ENCODE data around the gene IQGAP2. TPM values are rescaled to one million over a fixed set of nuclear protein-coding genes. Genes with fewer than 3 reads are reported as not detected.

IQGAP2 gene
- total RNA-seq, 1 experiment from 2014 or later, result 0.59 TPM

DNA sequence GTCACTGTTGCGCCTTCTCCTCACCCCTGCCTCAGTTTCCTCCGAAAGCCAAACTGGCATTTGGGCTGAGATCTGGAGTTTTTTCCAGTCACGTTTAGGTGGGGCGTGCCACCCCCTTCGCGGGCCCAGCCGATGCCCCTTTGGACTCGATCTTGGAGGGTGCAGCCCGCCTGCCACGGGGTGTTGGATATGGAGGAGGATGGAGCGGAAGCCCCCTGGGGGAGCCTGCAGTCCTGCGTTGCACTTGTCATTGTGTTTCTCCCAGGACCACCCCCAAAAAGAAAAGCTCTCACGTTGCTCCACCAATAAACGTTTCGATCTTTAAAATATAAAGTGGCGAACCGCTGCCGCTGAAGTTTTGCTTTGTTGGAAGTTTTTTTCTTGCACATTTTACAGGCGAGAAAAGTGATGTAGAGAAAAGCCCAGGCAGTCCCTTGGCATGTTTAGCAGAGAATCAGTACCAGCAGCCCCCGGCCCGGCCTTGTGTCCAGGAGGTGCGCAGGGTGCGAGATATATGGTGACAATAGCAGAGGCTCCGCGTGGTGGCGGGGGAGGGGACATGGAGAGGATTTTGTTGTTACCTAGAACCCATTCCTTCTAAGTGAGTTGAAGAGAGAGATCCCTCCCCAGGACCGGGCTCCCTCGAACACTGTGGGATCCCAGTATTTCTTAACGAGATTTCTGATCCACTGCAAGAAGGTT, 313.5 kb downstream of the IQGAP2 start:
- DNase-seq (ENCODE audit: low read depth, low spot score) (no peak), ATAC-seq (peak; percentile 31; the same call in 1 of the 2 replicates)
- ChIA-PET POLR2A (interaction anchor here (0.6 kb wide), 1 partner anchor 1129 kb away, joined by 5 read pairs; no protein-coding TSS in a partner anchor), CTCF (no interaction called here)
- Histone ChIP-seq H3K9me3 (ENCODE audit: control insufficient read depth, insufficient read depth, low read depth, low read length) (no peaks in the 10 kb centered on the region), H3K4me1 (ENCODE audit: control insufficient read depth, insufficient read depth, low read length) (peaks cover 12% of the 10 kb centered on the region; the same call in 1 of the 2 replicates), H3K36me3 (ENCODE audit: control insufficient read depth, insufficient read depth, low read length) (no peaks in the 10 kb centered on the region), H3K27ac (ENCODE audit: low read length) (peak overlapping the region; percentile 80), H3K27me3 (ENCODE audit: control insufficient read depth, insufficient read depth, low read length) (peaks cover 2% of the 10 kb centered on the region; the same call in 1 of the 2 replicates), H3K4me3 (ENCODE audit: low read depth in 2 of 2, low read length in 2 of 2) (peak overlapping the region; percentile 83 to 91)
- TSS peak; percentile 65 for BruUV-seq (replicated peaks)
- in situ Hi-C loops (cut with HindIII; ENCODE audit: low pct_unique_long_range_greater_than_20kb, low sequenced_read_pairs), result no loop called here
- intact Hi-C loops (cut with micrococcal nuclease; ENCODE audit: unreplicated experiment), result loop anchor here (5.0 kb wide), 1 partner anchor 51 kb away; no protein-coding TSS in a partner anchor
- TF ChIP-seq TCF7L2 (IDR thresholded peaks at IDR 0.05; ENCODE audit: low read depth, low read length) (no peak), POLR2AphosphoS5 (IDR thresholded peaks at IDR 0.05; ENCODE audit: low read depth, low read length) (no peak), SIN3A (IDR thresholded peaks at IDR 0.05; ENCODE audit: borderline replicate concordance, insufficient read depth, low read depth, low read length) (no peak)
- TF ChIP-seq, protein P1, sequence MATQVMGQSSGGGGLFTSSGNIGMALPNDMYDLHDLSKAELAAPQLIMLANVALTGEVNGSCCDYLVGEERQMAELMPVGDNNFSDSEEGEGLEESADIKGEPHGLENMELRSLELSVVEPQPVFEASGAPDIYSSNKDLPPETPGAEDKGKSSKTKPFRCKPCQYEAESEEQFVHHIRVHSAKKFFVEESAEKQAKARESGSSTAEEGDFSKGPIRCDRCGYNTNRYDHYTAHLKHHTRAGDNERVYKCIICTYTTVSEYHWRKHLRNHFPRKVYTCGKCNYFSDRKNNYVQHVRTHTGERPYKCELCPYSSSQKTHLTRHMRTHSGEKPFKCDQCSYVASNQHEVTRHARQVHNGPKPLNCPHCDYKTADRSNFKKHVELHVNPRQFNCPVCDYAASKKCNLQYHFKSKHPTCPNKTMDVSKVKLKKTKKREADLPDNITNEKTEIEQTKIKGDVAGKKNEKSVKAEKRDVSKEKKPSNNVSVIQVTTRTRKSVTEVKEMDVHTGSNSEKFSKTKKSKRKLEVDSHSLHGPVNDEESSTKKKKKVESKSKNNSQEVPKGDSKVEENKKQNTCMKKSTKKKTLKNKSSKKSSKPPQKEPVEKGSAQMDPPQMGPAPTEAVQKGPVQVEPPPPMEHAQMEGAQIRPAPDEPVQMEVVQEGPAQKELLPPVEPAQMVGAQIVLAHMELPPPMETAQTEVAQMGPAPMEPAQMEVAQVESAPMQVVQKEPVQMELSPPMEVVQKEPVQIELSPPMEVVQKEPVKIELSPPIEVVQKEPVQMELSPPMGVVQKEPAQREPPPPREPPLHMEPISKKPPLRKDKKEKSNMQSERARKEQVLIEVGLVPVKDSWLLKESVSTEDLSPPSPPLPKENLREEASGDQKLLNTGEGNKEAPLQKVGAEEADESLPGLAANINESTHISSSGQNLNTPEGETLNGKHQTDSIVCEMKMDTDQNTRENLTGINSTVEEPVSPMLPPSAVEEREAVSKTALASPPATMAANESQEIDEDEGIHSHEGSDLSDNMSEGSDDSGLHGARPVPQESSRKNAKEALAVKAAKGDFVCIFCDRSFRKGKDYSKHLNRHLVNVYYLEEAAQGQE (IDR thresholded peaks at IDR 0.05; ENCODE audit: insufficient read depth in 1 of 2, low read depth in 2 of 2, low read length in 1 of 2), result no peak
- TF ChIP-seq, protein P2, sequence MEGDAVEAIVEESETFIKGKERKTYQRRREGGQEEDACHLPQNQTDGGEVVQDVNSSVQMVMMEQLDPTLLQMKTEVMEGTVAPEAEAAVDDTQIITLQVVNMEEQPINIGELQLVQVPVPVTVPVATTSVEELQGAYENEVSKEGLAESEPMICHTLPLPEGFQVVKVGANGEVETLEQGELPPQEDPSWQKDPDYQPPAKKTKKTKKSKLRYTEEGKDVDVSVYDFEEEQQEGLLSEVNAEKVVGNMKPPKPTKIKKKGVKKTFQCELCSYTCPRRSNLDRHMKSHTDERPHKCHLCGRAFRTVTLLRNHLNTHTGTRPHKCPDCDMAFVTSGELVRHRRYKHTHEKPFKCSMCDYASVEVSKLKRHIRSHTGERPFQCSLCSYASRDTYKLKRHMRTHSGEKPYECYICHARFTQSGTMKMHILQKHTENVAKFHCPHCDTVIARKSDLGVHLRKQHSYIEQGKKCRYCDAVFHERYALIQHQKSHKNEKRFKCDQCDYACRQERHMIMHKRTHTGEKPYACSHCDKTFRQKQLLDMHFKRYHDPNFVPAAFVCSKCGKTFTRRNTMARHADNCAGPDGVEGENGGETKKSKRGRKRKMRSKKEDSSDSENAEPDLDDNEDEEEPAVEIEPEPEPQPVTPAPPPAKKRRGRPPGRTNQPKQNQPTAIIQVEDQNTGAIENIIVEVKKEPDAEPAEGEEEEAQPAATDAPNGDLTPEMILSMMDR (IDR thresholded peaks at IDR 0.05), result no peak

DNA sequence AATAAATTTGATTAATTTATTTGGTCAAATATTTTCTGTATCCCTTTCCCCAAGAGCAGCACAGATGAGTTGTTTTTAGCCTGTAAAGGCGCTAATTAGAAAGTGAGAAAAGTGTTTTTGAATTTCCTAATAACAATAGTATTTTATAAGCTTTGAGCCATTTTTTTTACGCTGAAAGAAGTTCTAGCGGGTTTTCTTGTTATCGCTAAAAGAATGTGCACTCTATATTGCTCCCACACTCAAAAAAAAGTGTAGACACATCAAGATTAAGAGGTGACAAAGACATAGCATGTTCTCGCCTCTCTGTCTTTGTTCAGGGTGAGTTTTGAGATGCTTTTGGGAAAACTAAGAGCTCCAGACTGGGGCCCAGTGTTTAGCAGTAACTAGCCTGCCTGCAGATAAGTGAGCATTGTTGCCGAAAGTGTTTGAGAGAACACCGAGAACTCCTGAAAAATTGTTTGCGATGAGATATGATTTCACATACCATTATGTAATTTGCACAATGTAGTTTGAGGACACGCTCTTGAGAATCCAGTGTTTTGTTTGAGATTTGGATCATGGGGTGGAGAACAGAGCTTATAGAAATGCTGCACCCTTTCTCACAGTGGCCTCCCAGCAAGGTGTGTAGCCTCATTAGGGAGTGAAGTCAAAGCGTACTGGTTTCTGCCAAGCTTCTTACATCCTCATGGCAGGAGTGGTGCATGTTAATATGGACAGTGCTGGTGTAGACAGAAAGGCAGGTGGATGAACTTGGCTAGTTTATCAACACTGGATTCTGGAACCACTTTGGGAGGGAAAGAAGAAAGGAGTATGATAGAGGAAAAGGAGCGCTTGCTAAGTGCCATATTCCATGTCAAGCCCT, 314.4 kb downstream of the IQGAP2 start:
- intact Hi-C loops (cut with micrococcal nuclease; ENCODE audit: unreplicated experiment), result loop anchor here (5.0 kb wide), 1 partner anchor 50 kb away; no protein-coding TSS in a partner anchor
- H3K27me3 ChIP-seq (ENCODE audit: control insufficient read depth, insufficient read depth, low read length), result peaks cover 2% of the 10 kb centered on the region; the same call in 1 of the 2 replicates
- H3K36me3 ChIP-seq (ENCODE audit: control insufficient read depth, insufficient read depth, low read length), result no peaks in the 10 kb centered on the region
- H3K27ac ChIP-seq (ENCODE audit: low read length), result peak overlapping the region; percentile 80; the same call in 1 of the 2 replicates
- in situ Hi-C loops (cut with HindIII; ENCODE audit: low pct_unique_long_range_greater_than_20kb, low sequenced_read_pairs), result no loop called here
- no peaks in the 10 kb centered on the region for H3K9me3 ChIP-seq (ENCODE audit: control insufficient read depth, insufficient read depth, low read depth, low read length)
- BruUV-seq (replicated peaks), result no TSS peak
- peaks cover 16% of the 10 kb centered on the region; the same call in 1 of the 2 replicates for H3K4me1 ChIP-seq (ENCODE audit: control insufficient read depth, insufficient read depth, low read length)
- ChIA-PET POLR2A (interaction anchor here (0.5 to 0.6 kb wide), 2 partner anchors 260 to 1128 kb away, joined by 3 to 5 read pairs; no protein-coding TSS in a partner anchor), CTCF (interaction anchor here (1.0 kb wide), 1 partner anchor 57 kb away, joined by 4 read pairs; no protein-coding TSS in a partner anchor)
- TF ChIP-seq, protein P1 (IDR thresholded peaks at IDR 0.05; ENCODE audit: insufficient read depth in 1 of 2, low read depth in 2 of 2, low read length in 1 of 2), result no peak
- TF ChIP-seq SIN3A (IDR thresholded peaks at IDR 0.05; ENCODE audit: borderline replicate concordance, insufficient read depth, low read depth, low read length) (no peak), POLR2AphosphoS5 (IDR thresholded peaks at IDR 0.05; ENCODE audit: low read depth, low read length) (no peak), TCF7L2 (IDR thresholded peaks at IDR 0.05; ENCODE audit: low read depth, low read length) (no peak)
- TF ChIP-seq, protein P2 (IDR thresholded peaks at IDR 0.05), result no peak
- DNase-seq (ENCODE audit: low read depth, low spot score) (no peak), ATAC-seq (no peak)
- H3K4me3 ChIP-seq (ENCODE audit: low read depth in 2 of 2, low read length in 2 of 2), result peak overlapping the region; percentile 83 to 91
